ENCODE measurements around the gene DUSP7.

DUSP7 gene

DNA sequence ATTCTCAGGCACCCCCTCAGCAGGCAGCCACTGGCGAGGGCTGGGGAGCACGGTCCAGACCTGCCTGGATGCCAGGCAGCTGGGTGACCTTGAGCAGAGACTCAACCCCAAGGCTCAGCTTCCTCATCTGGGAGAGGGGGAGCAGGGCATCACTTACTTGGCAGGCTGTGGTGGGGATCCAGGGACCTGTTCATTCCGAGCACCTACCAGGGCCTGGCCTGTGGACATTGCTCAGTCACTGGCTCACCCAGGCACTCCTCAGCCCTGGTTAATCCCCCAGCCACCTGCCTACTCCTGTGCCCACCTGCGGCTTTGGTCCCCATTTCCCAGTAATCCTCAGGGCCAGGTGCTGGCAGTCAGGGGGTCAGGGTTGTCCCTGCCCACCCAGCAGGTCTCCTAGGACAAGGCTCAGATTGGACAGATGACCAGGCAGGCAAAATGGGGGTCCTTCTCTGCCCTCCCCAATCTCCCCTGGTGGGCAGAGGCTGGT lies 51.4 kb downstream of the DUSP7 start:
- DNase-seq, result no peak

DNA sequence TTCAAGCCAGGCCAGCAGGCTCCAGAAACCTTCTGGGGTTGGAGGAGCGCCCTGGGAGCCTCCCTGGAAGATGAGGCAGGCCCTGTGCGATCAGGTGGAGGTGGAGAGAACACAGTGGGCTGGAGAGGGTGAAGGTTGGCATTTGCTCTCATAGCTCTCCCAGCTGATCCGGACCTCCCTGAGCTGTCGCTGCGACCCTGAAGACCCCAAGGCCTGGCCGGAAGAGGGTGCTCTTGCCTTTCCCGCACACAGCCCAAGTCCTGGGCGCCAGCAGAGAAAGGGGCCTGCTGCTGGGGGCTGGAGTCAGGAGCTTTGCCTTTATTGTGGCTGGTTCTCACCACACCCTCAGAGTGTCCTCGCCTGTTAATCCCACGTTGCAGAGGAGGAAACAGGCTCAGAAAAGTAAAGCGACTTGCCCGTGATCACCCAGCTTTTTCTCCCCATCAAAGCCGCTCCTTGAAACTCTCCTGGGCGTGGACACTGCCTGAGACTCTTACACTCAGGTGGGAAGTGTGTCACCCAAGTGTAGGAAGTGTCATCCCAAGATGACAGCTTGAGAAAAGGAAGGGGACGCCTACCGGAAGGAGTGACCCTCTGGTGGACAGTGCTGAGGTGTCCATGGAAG lies 52.1 kb downstream of the DUSP7 start:
- DNase-seq, result no peak

DNA sequence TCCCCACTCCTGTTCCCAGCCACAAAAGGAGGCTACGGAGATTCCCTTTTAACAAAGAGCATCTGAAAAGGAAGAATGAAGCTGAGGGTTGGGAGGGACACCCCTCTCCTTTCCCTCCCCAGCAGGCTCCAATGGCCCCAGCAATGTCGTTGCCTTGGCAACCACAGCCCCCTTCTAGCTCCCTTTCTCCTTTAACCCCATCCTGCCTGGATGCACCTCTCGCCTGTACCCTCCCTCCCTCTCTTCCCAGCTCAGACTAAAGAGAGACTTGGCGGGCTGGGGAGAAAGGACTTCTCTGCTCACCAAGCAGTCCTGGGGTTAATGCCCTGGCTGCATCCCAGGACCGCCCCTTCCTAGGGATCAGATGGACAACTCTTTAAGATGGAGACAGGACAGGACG lies 53.6 kb downstream of the DUSP7 start:
- no peak for DNase-seq

DNA sequence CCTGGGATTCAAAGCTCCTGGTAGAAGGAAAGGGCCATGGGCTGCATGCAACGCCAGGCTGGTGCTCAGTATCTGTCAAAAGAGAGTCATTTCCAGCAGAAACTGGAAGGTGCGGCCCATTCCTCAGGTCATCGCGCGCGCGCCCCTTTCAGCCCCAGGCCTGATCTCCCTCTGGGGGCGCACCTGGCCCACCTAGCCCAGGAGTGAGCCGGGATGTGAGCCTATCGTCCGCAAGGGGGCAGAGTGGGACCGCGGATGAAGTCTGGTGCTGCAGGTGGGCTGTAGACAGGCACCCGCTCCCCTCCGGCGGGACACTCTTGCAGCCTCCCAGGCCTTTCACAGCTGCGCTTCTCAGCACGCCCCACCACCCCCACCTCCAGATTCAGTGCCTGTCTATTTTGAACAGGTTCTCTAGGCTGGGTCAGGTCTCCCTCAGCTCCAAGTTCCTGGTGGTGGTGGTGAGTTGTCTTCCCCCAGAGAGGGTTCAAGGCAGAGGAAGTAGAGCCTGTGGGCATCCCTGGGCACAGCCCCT lies 54.9 kb downstream of the DUSP7 start:
- peak; percentile 69 to 84 (median 73) for DNase-seq

DNA sequence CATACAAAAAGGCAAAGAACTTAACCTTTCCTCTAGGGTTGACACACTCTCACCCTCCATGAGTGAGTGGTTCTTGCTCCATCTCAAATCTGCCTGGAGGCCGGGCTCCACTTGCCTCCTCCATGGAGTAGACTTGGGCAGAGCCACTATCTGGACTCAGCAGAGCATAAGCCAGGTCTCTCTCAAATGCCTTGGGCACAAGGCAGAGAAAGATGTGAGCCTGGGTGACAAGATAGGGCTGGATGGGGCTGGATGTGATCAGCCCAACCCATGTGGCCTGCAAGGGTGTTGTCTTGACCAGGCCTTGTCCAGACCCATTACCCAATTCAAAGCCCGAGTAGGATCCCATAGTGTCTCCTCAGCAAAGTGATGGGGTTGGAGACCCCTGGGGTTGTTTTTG lies 56.5 kb downstream of the DUSP7 start:
- no peak for DNase-seq
